ENCODE measurements around the gene NLRC3. TPM values are rescaled to one million over a fixed set of nuclear protein-coding genes. Genes with fewer than 3 reads are reported as not detected.
A peak's percentile ranks its signal among the peaks of the same experiment; 100 is the strongest.

The NLRC3 gene
- total and polyA plus RNA-seq, 4 donors = 0.35 to 2.2 (median 1.0) TPM

DNA sequence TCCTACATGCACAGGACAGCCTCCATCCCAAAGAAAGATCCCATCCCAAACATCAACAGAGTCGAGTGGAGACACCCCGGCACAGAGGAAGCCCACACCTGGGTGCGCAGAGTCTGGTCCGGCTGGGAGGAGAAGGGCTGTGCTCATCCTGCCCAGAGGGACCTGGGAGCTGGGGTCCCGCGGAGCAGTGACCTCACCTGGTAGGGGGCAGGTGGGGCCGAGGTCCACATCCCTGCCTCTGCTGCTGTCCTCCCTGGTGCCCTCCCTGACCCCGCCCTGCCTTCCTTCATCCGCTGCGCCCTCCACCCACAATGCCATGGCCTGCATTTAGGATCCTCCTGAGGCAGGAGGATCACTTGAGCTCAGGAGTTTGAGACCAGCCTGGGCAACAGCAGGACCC, 84.8 kb downstream of the NLRC3 start (continued):
- no peak for TF ChIP-seq CTCF (IDR thresholded peaks at IDR 0.05; ENCODE audit: low read depth, low read length, missing input control)
- TF ChIP-seq TAF1 (conservative IDR thresholded peaks at IDR 0.05) = no peak
- no peak for TF ChIP-seq HNF4G (IDR thresholded peaks at IDR 0.05)

DNA sequence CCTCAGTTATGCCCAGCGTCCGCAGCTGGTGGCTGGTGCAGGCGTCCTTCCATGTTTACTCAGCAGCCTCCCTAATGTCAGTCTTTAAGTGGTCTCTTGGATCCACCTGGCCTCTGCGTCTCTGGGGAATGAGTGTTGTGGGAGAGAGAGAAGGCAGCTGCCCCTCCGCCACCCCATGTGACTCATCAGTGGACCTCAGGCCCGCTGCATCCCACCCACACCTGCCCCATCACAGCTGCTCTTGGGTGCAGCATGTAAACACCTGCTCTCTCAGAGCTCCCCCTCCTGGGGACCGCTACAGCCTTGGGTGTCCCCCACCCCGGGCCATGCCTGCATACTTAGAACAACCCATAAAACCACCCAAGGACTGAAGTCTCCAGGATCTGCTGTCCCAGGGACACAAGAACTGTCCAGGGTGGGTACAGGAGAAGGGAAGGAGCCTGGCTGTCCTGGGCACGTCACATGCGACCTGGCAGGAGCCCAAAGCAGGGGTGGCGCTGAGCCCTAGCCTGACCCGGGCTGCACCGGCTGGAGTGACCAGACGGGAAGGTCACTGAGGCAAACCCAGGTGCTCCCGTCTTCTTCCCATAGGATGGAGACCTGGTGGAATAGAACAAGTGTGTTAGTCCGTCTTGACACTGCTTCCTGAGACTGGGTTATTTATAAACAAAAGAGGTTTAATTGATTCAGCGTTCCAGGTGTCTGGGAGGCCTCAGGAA, 86.1 kb downstream of the NLRC3 start:
- peak; percentile 48 to 51 for TF ChIP-seq RAD21 (IDR thresholded peaks at IDR 0.05)
- TF ChIP-seq RXRA (IDR thresholded peaks at IDR 0.05) = peak; percentile 26 to 34
- TF ChIP-seq JUND (IDR thresholded peaks at IDR 0.05) = no peak
- DNase-seq (ENCODE audit: low spot score) = no peak
- no peaks in the 10 kb centered on the region for H3K9me3 ChIP-seq (ENCODE audit: control insufficient read depth in 4 of 4, low read length in 3 of 4)
- no peak overlapping the region for H3K9ac ChIP-seq (ENCODE audit: low read depth in 1 of 2, low read length in 2 of 2)
- H3K4me1 ChIP-seq (ENCODE audit: control insufficient read depth in 4 of 4, insufficient read depth in 4 of 4, low read length in 3 of 4) = peaks cover 0 to 8% (median 4%) of the 10 kb centered on the region in 4 donors
- H3K4me3 ChIP-seq (ENCODE audit: low read depth in 1 of 3, low read length in 3 of 3) = no peak overlapping the region
- 44% methylated on average over 17 of the region's 17 CpGs for WGBS
- H3K27me3 ChIP-seq (ENCODE audit: control insufficient read depth in 4 of 4, insufficient read depth in 4 of 4, low read length in 3 of 4) = no peaks in the 10 kb centered on the region
- H3K36me3 ChIP-seq (ENCODE audit: control insufficient read depth in 4 of 4, insufficient read depth in 3 of 4, low read depth in 1 of 4, low read length in 3 of 4) = peaks cover 0 to 12% (median 5%) of the 10 kb centered on the region in 4 donors
- H3K27ac ChIP-seq (ENCODE audit: low read depth in 1 of 2, low read length in 2 of 2) = no peak overlapping the region

Other genes starting within 250 kb of the NLRC3 start
- under 1 TPM; 0.08 to 0.19 TPM for gene OR2C1, start 221.5 kb downstream of the NLRC3 start, total RNA-seq
- not detected for gene OR2C1, start 221.5 kb downstream of the NLRC3 start, polyA plus RNA-seq
- gene ZSCAN32, start 176.4 kb downstream of the NLRC3 start, total RNA-seq = 1 to 10 TPM; 6.1 to 7.7 TPM
- 1 to 10 TPM; 4.2 to 5.9 TPM for gene ZSCAN32, start 176.4 kb downstream of the NLRC3 start, polyA plus RNA-seq
- 1 to 10 TPM; 4.2 to 4.6 TPM for gene ZNF174, start 176.2 kb downstream of the NLRC3 start, total RNA-seq
- gene ZNF174, start 176.2 kb downstream of the NLRC3 start, polyA plus RNA-seq = 1 to 10 TPM; 3.8 to 4.1 TPM
- gene ZNF597, start 133.9 kb downstream of the NLRC3 start, total RNA-seq = 1 to 10 TPM; 1.2 to 1.7 TPM
- under 1 TPM; 0.53 to 0.54 TPM for gene ZNF597, start 133.9 kb downstream of the NLRC3 start, polyA plus RNA-seq
- gene NAA60, start 133.7 kb downstream of the NLRC3 start, total RNA-seq = 10 to 100 TPM; 11.3 to 21.3 TPM
- gene NAA60, start 133.7 kb downstream of the NLRC3 start, polyA plus RNA-seq = 10 to 100 TPM; 29.9 to 41.3 TPM
- not detected for gene C16orf90, start 81.9 kb downstream of the NLRC3 start, total RNA-seq
- gene C16orf90, start 81.9 kb downstream of the NLRC3 start, polyA plus RNA-seq = not detected
- gene CLUAP1, start 76.4 kb downstream of the NLRC3 start, total RNA-seq = 1 to 10 TPM; 4.4 to 5.2 TPM
- 1 to 10 TPM; 3.1 to 8.1 TPM for gene CLUAP1, start 76.4 kb downstream of the NLRC3 start, polyA plus RNA-seq
- gene SLX4, start 34.2 kb upstream of the NLRC3 start, total RNA-seq = 1 to 10 TPM; 1.8 to 4.9 TPM
- gene SLX4, start 34.2 kb upstream of the NLRC3 start, polyA plus RNA-seq = under 1 TPM; 0.32 to 0.87 TPM
- 10 to 100 TPM; 10.2 to 11.6 TPM for gene DNASE1, start 77.3 kb upstream of the NLRC3 start, total RNA-seq
- 1 to 10 TPM in 1 of 2 donors, under 1 TPM in 1; 0.77 to 2.1 TPM for gene DNASE1, start 77.3 kb upstream of the NLRC3 start, polyA plus RNA-seq
- gene TRAP1, start 140.1 kb upstream of the NLRC3 start, total RNA-seq = 100 to 1,000 TPM in 1 of 2 donors, 10 to 100 TPM in 1; 96.0 to 129 TPM
- 100 to 1,000 TPM in 1 of 2 donors, 10 to 100 TPM in 1; 78.3 to 148 TPM for gene TRAP1, start 140.1 kb upstream of the NLRC3 start, polyA plus RNA-seq